Measurements from ENCODE around the gene TXNRD2.

TXNRD2 gene

GRCh38 chr22:19903031-19903430 is 38.6 kb downstream of the TXNRD2 start:
- DNase-seq = no peak

GRCh38 chr22:19902245-19902715 is 39.3 kb downstream of the TXNRD2 start:
- DNase-seq = no peak

- no peak for DNase-seq
These were observed 39.9 kb downstream of the TXNRD2 start for GRCh38 chr22:19901577-19902244.

- no peak for DNase-seq
These were observed 40.7 kb downstream of the TXNRD2 start for GRCh38 chr22:19900707-19901436.

GRCh38 chr22:19898831-19899567 is 42.6 kb downstream of the TXNRD2 start:
- no peak for DNase-seq

GRCh38 chr22:19898145-19898544 is 43.5 kb downstream of the TXNRD2 start:
- DNase-seq = no peak

GRCh38 chr22:19897726-19898125 is 43.9 kb downstream of the TXNRD2 start:
- DNase-seq = no peak

- DNase-seq = no peak
These were observed 44.8 kb downstream of the TXNRD2 start for GRCh38 chr22:19896665-19897355.

- DNase-seq = no peak
These were observed 46.3 kb downstream of the TXNRD2 start for GRCh38 chr22:19895160-19895849.

- DNase-seq = no peak
These were observed 48.3 kb downstream of the TXNRD2 start for GRCh38 chr22:19893363-19893762.

GRCh38 chr22:19892925-19893324 is 48.7 kb downstream of the TXNRD2 start:
- no peak for DNase-seq

- DNase-seq = peak; percentile 79
These were observed 49.2 kb downstream of the TXNRD2 start for GRCh38 chr22:19892257-19892879.

GRCh38 chr22:19891317-19892256 is 50.0 kb downstream of the TXNRD2 start:
- peak; percentile 83 for DNase-seq

GRCh38 chr22:19890502-19891316 is 50.9 kb downstream of the TXNRD2 start:
- DNase-seq = no peak

GRCh38 chr22:19889951-19890350 is 51.7 kb downstream of the TXNRD2 start:
- DNase-seq = no peak

- DNase-seq = no peak
These were observed 53.4 kb downstream of the TXNRD2 start for GRCh38 chr22:19888131-19888746.

GRCh38 chr22:19887256-19887985 is 54.2 kb downstream of the TXNRD2 start:
- no peak for DNase-seq

GRCh38 chr22:19886605-19887255 is 54.9 kb downstream of the TXNRD2 start:
- DNase-seq = peak; percentile 14
